Stimulated activated CD4-positive, alpha-beta T cell treated with anti-CD3 and anti-CD28 coated beads, Interleukin-12 subunit alpha, Interleukin-12 subunit beta, amount 100 ng/mL, for 24 hours (primary cell): ENCODE results near the gene RALGPS2.

Experiments used
- DNase-seq, 2 experiments: peaks; one replicate each; pipeline ENCODE4 v3.0.0-alpha.2; 2020; ENCODE audit warnings: low read depth in 2 of 2

Gene RALGPS2

GRCh38 chr1:178962853-178963711 is 238.0 kb downstream of the RALGPS2 start:
- no peak for DNase-seq

- no peak for DNase-seq
These were observed 239.7 kb downstream of the RALGPS2 start for GRCh38 chr1:178964469-178965330.

GRCh38 chr1:178966312-178966711 is 241.3 kb downstream of the RALGPS2 start:
- DNase-seq, result no peak

GRCh38 chr1:178969226-178969987 is 244.4 kb downstream of the RALGPS2 start:
- no peak for DNase-seq

- DNase-seq, result no peak
These were observed 245.1 kb downstream of the RALGPS2 start for GRCh38 chr1:178970184-178970583.
